Tibial nerve (tissue), 4 donors: Measurements from ENCODE around the gene LKAAEAR1. TPM values are rescaled to one million over a fixed set of nuclear protein-coding genes. Genes with fewer than 3 reads are reported as not detected.

ENCODE experiments used
- DNase-seq, 2 donors: peaks; one replicate each; pipeline ENCODE4 v3.0.0-alpha.2; 2019; ENCODE audit warnings: low spot score in 2 of 2
- H3K27ac ChIP-seq, 4 donors: fragments of 200-600 bp; sonication (generic) in 3 of 4; one replicate each; pipeline ENCODE4 v1.5.1; 2017 to 2019; ENCODE audit warnings: mild to moderate bottlenecking in 1 of 4
- H3K27me3 ChIP-seq, 2 donors: fragments of 200-600 bp; sonication (generic) in 1 of 2; one replicate each; pipeline versions ENCODE4 v1.5.1 to v1.6.0; 2017 to 2019
- H3K36me3 ChIP-seq, 3 donors: fragments of 200-600 bp; sonication (generic); one replicate each; pipeline ENCODE4 v1.5.1; 2018 to 2019
- H3K4me1 ChIP-seq, 4 donors: fragments of 200-600 bp; sonication (generic) in 3 of 4; one replicate each; pipeline ENCODE4 v1.5.1; 2017 to 2019
- H3K4me3 ChIP-seq, 4 donors: fragments of 200-600 bp; sonication (generic) in 3 of 4; one replicate each; pipeline ENCODE4 v1.5.1; 2017 to 2019; ENCODE audit warnings: mild to moderate bottlenecking in 1 of 4, moderate library complexity in 1 of 4
- H3K9me3 ChIP-seq, 4 donors: fragments of 200-600 bp; sonication (generic) in 3 of 4; one replicate each; pipeline ENCODE4 v1.5.1; 2017 to 2019
- EP300 ChIP-seq, 2 donors: sonication (generic); formaldehyde crosslinking; IDR thresholded peaks; one replicate each; pipeline ENCODE4 v1.6.1; 2017; ENCODE audit warnings: antibody characterized with exemption in 2 of 2, mild to moderate bottlenecking in 1 of 2
- POLR2A ChIP-seq, 2 donors: fragments of 450-650 bp; IDR thresholded peaks; one replicate each; pipeline ENCODE4 v1.6.1; 2017; ENCODE audit warnings: antibody characterized with exemption in 2 of 2, mild to moderate bottlenecking in 2 of 2, moderate library complexity in 2 of 2
- WGBS, 2 donors: methylation state at CpG; one replicate each; pipeline ENCODE4 v1.1.5; 2018; 5-methylcytosine and 5-hydroxymethylcytosine counted together
- total RNA-seq, 4 donors: library from RNA; depleted of rRNA; stranded (reverse); fragments of >200 nt; gene quantifications; one replicate each; pipeline ENCODE4 v1.1.0, GENCODE V29; 2016
- TF ChIP-seq, protein P1 (sequence below), 5 experiments: fragments of 200-600 bp in 3 of 5; fragments of 450-650 bp in 2 of 5; sonication (generic) in 3 of 5; IDR thresholded peaks; one replicate each; pipeline ENCODE4 v1.5.1; 2016 to 2019; ENCODE audit warnings: antibody characterized with exemption in 5 of 5, mild to moderate bottlenecking in 3 of 5, moderate library complexity in 2 of 5

The LKAAEAR1 gene
- total RNA-seq, 4 donors from 2014 or later: 0.59 to 1.3 (median 0.84) TPM; not detected in 1

DNA sequence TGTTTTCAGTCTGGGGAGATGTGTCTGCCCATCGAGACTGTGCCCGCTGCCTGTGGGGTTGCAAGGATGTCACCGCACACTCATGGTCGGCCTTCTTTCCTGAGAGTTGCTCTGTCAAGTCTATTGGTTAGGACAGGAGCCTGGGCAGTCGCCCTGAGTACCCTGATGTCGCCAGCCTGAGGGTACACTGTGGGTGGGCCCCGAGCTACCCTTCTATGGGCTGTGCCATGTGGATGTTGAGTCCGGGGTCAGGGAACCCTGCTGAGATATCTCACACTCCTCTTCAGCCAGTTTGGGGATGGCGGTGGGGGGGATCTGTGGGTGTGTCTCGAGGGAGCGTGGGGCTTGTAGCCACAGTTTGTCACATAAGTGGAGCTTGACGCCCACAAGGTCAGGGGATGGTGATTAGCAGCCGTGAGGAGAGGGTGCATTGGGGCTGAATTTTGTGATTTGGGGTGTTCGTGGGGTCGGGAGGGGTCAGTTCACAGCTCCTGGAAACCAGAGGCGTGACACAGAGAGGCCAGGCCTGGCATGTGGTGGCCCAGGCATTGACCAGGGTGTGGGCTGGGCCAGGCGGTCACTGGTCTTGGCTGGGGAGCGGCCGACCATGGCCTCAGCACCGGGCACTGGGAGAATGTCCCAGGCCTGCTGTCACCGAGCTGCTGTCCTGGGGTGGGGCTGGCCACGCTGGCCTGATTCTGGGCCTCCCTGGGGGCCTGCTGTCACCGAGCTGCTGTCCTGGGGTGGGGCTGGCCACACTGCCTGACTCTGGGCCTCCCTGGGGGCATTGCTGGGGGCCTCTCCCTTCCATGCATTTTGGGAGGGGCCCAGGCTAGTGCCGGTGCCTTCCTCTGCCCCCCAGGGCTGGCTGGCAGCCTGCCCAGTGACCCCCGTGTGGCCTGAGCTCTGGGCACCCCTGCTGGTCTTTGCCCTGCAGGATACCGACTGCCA lies 24.8 kb upstream of the LKAAEAR1 start:
- H3K4me1 ChIP-seq: no peaks in the 10 kb centered on the region
- no peak overlapping the region for H3K27ac ChIP-seq
- H3K9me3 ChIP-seq: no peaks in the 10 kb centered on the region
- DNase-seq: no peak
- TF ChIP-seq EP300 (IDR thresholded peaks at IDR 0.05) (no peak), POLR2A (IDR thresholded peaks at IDR 0.05) (no peak)
- TF ChIP-seq, protein P1, sequence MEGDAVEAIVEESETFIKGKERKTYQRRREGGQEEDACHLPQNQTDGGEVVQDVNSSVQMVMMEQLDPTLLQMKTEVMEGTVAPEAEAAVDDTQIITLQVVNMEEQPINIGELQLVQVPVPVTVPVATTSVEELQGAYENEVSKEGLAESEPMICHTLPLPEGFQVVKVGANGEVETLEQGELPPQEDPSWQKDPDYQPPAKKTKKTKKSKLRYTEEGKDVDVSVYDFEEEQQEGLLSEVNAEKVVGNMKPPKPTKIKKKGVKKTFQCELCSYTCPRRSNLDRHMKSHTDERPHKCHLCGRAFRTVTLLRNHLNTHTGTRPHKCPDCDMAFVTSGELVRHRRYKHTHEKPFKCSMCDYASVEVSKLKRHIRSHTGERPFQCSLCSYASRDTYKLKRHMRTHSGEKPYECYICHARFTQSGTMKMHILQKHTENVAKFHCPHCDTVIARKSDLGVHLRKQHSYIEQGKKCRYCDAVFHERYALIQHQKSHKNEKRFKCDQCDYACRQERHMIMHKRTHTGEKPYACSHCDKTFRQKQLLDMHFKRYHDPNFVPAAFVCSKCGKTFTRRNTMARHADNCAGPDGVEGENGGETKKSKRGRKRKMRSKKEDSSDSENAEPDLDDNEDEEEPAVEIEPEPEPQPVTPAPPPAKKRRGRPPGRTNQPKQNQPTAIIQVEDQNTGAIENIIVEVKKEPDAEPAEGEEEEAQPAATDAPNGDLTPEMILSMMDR (IDR thresholded peaks at IDR 0.05): no peak
- no peak overlapping the region for H3K4me3 ChIP-seq
- H3K27me3 ChIP-seq: peaks cover 0 to 11% of the 10 kb centered on the region in 2 donors
- WGBS, 2 donors: 74 to 81% methylated on average over 21 to 25 of the region's 26 CpGs
- no peaks in the 10 kb centered on the region for H3K36me3 ChIP-seq

DNA sequence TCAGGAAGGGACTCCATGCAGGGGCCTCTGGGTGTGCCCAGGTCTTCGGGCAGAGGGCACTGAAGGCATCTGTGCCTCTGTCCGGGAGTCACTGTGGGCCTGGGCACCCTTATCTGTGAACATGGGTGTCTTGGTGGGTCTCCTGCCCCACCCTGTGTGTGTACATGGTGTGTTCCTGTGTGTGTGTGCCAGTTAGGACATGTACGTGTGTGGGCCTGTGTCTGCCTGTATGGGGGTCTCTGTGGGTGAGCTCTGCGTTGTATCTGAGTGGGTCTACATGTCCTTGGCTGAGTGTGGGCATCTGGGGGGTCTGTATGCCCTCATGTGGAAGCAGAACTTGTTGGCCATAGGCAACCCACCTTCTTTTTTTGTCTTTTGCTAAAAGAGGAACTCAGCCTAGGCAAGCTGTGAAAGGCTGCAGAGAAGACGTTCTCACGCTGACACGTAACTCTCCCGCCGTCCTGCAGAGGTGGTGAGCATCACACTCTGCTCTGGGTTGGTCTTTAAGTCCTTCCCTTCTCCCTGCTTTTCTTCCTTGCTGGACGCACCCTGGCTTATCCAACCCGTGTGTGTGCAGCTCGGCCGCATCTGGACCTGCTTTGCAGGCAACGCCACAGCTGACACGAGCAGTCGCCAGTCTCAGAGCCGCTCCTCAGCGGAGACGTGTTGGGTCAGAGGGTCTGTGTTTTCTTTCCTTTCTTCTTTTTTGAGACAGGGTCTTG lies 23.7 kb upstream of the LKAAEAR1 start:
- H3K9me3 ChIP-seq: no peaks in the 10 kb centered on the region
- no peaks in the 10 kb centered on the region for H3K36me3 ChIP-seq
- peaks cover 0 to 22% of the 10 kb centered on the region in 2 donors for H3K27me3 ChIP-seq
- H3K4me3 ChIP-seq: no peak overlapping the region
- WGBS, 2 donors: 57 to 65% methylated on average over 17 to 18 of the region's 19 CpGs
- no peak for DNase-seq
- TF ChIP-seq, protein P1 (IDR thresholded peaks at IDR 0.05): no peak
- TF ChIP-seq POLR2A (IDR thresholded peaks at IDR 0.05) (no peak), EP300 (IDR thresholded peaks at IDR 0.05) (no peak)
- no peaks in the 10 kb centered on the region for H3K4me1 ChIP-seq
- H3K27ac ChIP-seq: no peak overlapping the region

DNA sequence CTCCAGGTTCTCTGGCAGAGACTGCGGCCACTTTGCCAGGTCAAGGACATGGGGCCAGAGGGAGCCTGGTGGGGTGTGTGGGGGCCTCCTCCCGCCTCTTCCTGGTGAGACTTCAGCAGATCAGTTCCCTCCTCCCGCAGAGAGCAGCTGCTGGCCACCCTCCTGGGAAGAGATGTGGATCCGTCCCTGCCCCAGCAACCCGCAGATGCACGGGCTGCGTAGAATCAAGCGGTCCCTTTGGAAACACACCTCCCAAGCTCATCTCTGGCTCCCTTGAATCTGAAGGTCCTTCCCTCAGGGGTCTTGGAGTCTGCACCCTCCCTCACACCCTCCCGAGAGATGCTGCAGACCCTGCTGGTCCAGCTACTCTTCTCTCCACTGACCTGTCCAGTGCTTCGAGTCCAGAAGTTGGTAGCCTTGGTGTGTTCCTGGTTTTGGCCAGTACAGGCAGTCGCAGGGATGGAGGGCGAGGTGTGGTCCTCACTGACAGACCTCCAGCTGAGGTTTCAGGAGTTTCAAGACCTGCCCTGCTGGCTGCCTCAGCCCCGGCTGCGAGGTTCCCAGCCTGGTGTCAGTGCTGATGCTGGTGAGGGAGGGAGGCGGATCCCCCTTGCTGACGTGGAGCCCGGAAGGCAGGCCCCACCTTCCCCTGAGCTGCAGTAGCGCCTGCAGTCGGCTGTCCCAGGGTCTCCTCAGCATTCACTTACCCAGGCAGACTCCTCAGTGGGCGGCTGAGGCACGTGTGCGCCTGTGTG lies 23.0 kb upstream of the LKAAEAR1 start, which contains the start of gene NPBWR2:
NPBWR2 (minus strand) TSS at position 585 of the 755 bp plus-strand sequence. CDS start 734 bp downstream, outside the sequence.
- peaks cover 0 to 29% of the 10 kb centered on the region in 2 donors for H3K27me3 ChIP-seq
- no peaks in the 10 kb centered on the region for H3K9me3 ChIP-seq
- H3K36me3 ChIP-seq: no peaks in the 10 kb centered on the region
- 60 to 67% methylated on average over 17 to 21 of the region's 22 CpGs for WGBS, 2 donors
- no peak within 1 kb of the TSS for H3K4me3 ChIP-seq
- peaks cover 0 to 6% (median 2%) of the 10 kb centered on the region in 4 donors for H3K4me1 ChIP-seq
- no peak within 1 kb of the TSS for H3K27ac ChIP-seq
- no peak for DNase-seq
- no peak for TF ChIP-seq POLR2A (IDR thresholded peaks at IDR 0.05)
- TF ChIP-seq EP300 (IDR thresholded peaks at IDR 0.05): no peak
- TF ChIP-seq, protein P1 (IDR thresholded peaks at IDR 0.05): no peak

DNA sequence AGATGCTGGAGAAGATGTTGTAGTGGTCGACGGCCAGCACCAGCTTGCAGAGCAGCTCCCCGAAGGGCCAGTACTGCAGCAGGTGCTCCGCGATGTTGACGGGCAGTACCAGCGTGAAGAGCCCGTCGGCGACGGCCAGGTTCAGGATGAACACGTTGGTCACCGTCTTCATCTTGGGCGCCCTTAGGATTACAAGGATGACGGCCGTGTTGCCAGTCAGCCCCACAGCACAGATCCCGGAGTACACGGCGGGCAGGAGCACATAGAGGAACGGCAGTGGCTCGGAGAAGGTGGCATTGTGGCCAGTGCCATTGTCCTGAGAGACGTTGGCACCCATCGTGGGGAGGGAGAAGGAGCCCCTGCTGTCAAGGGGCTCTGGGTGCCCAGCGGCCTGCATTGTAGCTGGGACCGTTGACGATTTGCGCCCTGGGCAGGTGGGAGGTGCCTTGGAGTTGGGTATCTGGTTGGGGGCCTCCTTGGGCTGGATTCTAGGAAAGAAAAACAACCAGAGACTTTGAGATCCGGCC lies 22.3 kb upstream of the LKAAEAR1 start:
- Histone ChIP-seq H3K27me3 (peaks cover 0 to 36% of the 10 kb centered on the region in 2 donors), H3K4me1 (peaks cover 0 to 12% (median 4%) of the 10 kb centered on the region in 4 donors), H3K4me3 (no peak overlapping the region), H3K9me3 (no peaks in the 10 kb centered on the region), H3K36me3 (no peaks in the 10 kb centered on the region), H3K27ac (no peak overlapping the region)
- WGBS, 2 donors: 88 to 92% methylated on average over 25 to 28 of the region's 28 CpGs
- TF ChIP-seq EP300 (IDR thresholded peaks at IDR 0.05): no peak
- no peak for TF ChIP-seq POLR2A (IDR thresholded peaks at IDR 0.05)
- TF ChIP-seq, protein P1 (IDR thresholded peaks at IDR 0.05): no peak
- DNase-seq: no peak
